Activated CD8-positive, alpha-beta memory T cell treated with anti-CD3 and anti-CD28 coated beads, Interleukin-2, amount 50 U/mL, for 24 hours (primary cell): Measurements from ENCODE around the gene WNT9B.
"Not testable (repeated sequence)": the region's sequence is repeated elsewhere in the genome, so short reads cannot be mapped to it uniquely, and the experiment has no call there.

ENCODE experiments used
- DNase-seq: peaks from one replicate; pipeline ENCODE4 v3.0.0-alpha.2; 2020; ENCODE audit errors: extremely low read depth

The WNT9B gene

DNA sequence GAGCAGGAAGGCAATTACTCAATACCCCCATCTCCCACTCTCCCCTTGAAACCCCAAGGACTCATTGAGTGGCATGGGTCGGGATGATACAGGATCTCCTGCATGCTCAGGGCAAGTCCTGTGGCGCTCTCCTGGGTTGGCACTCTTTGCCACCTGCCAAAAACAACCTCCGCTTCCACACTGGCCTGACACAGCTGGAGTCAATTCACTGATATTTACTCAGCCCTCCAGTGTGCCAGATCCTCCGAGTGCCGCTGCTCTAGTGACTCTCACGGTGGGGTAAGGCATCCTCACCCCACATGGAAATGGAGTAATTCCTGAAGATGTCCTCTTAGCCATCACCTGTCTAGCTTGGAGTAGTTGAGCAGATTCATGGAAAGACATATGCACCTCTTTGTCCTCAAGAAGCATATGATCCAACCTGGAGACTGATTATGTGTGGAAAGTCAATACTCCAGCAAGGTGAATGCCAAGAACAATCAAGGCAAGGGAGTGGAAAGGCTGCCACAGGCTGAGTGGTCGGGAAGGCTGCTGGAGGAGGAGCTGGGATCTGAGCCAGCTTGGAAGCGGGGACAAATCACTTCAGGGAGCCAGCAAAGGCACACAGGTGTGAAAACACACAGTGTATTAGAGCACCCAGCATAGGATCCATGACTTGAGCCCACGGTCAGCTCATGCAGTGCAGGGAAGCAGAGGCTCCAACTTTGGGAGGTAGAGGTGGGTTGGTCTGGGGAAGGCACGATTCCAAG is 59.0 kb downstream of the WNT9B start:
- no peak for DNase-seq

DNA sequence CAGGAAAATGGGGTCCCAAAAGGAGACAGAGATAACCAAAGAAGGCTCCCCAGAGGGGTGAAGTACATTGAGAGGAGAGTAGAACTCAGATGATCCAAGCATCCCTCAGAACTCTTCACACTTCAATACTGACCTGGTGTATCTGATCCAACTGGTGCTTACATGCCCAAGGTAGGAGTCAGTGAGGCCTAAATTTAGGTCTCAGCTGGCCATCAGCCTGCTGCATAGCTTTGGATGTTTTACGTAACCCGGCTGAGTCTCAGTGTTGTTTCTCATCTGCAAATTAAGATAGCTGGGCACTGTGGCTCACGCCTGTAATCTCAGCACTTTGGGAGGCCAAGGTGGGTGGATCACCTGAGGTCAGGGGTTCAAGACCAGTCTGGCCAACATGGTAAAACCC is 59.9 kb downstream of the WNT9B start:
- no peak for DNase-seq

DNA sequence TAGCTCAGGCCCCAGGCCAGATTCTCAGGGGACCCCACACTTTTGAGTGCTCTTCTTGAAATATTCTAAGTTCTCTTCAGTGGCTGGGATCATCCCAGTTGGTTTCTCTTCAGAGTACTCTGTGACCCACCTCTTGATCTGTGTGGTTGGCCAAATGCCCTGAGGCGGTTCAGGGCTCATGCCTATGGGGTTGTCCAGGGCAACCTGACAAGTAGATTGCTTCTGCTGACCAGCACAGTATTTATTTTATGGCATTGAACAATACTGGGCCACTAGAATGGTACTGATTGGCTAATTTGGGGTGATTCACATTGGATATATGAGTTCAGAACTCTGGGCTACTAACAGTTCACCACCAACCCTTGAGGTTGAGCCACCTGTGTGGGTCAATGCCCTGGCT is 64.2 kb downstream of the WNT9B start:
- DNase-seq, result no peak

GRCh38 chr17:46916211-46916610 is 64.8 kb downstream of the WNT9B start:
- DNase-seq, result no peak

DNA sequence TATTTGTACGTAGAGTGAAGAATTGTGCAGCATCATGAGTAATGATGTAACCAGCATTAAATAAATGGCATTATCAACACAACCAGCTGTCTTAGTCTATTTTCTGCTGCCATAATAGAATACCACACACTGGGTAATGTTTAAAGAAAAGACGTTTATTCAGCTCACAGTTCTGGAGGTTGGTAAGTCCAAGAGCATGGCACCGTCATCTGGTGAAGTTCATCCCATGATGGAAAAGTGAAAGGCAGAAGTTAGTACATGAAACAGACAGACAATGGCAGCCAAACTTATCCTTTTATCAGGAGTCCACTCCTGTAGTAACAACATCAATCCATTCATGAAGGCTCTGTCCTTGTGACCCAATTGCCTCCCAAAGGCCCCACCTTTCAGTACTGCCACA is 65.2 kb downstream of the WNT9B start:
- DNase-seq, result no peak

DNA sequence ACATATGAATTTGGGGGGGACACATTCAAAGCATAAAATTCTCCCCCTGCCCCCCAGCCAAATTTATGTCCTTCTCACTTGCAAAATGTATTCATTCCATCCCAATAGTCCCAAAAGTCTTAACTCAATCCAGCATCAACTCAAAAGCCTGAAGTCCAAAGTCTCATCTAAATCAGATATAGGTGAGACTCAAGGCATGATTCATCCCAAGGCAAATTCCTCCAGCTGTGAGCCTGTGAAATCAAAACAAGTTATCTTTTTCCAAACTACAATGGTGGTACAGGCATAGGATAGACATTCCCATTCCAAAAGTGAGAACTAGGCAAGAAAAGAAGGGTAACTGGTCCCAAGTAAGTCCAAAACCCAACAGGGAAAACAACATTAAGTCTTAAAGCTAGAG is 65.7 kb downstream of the WNT9B start:
- DNase-seq, result no peak

- DNase-seq, result no peak
Observed at GRCh38 chr17:46917516-46917915, 66.1 kb downstream of the WNT9B start.

GRCh38 chr17:46921962-46922361 is 70.6 kb downstream of the WNT9B start:
- not testable (repeated sequence) for DNase-seq

- no peak for DNase-seq
Observed at GRCh38 chr17:46922487-46922803, 71.1 kb downstream of the WNT9B start.

- DNase-seq, result peak; percentile 73
Observed at GRCh38 chr17:46922804-46923635, 71.6 kb downstream of the WNT9B start, which contains the start of gene GOSR2. GOSR2 (plus strand) TSS chr17:46923160; CDS start chr17:46923193, 33 bp downstream.

DNA sequence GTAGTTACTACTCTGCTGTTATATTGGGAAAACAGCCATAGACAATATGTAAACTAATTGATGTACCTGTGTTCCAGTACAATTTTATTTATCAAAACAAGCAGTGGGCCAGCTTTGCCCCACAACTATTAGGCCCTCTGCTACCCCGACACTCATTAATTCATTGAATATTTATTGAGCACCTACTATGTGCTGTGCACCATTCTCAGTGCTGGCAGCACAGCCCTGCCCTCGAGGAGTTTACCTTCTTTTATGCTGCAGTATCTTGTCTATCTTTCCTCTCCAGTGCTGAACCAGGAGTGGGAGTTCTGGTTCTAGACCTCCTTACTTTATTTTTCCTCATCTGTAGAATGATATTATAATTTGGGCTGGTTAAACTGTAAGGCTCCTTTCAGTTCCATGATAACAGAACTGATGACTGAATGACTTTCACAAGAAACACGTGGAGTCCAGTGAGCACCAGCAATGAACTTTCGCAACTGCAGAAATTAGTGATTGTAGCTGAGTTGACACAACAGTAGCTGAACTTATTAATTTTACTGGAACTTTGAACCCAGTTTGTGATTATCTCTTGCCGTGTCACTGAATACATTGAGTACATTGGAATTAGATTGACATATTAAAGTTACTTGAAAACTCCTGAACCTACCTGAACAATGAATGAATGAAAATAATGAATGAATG is 73.9 kb downstream of the WNT9B start:
- DNase-seq, result no peak

DNA sequence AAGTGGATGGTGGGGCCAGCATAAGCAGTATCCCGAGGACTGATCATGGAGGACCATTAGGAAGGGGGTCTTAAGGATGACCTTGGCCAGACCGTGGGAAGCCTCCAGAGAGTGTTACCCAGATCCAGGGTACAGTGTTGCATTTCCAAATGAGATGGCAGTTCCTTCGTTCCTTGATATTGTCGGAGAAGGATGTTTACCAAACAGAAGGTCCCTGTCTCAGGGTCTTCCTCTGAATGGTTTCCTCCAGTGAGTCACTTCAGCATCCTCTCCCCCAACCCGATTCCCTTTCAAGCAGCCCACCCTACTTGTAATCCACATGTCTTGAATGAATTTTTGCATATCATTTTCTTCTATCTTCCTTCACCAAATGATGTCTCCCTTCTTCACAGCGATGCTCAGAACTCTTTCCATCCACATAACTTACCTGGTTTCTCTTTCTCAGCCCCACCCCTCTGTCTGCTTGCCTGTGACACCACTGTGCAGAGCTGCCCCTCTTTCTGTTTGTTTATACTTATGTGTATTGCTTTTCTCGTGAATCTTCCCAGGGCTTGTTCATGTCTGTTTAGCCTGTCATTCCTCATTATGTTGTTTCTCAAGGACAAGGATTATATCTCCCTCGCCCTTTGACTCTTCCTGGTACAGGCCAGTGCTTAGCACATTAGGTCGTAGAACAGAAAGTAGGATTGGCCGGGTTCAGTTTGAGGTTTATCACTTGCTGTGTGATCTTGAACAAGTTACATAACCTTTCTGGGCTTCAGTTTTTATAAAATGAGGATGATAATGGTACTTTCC is 77.3 kb downstream of the WNT9B start:
- DNase-seq, result no peak

DNA sequence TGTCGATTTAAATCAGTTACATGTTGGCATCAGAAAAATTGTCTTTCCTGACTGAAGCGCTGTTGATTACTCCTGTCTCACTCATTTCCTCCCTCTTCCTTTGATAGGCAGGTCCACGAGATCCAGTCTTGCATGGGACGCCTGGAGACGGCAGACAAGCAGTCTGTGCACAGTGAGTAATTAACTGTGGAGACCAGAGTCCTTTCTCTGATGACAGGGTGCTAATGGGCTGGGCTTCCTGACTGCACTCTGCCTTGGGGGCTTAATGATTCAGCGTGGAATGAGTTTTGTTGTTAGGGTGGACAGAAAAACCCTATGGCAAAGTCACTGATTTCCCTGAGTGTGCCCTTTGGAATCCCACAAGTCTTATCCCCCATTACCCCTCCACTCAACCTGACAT is 78.0 kb downstream of the WNT9B start:
- DNase-seq, result no peak

GRCh38 chr17:46930051-46930450 is 78.7 kb downstream of the WNT9B start:
- DNase-seq, result no peak

GRCh38 chr17:46931596-46931995 is 80.2 kb downstream of the WNT9B start:
- DNase-seq, result no peak

DNA sequence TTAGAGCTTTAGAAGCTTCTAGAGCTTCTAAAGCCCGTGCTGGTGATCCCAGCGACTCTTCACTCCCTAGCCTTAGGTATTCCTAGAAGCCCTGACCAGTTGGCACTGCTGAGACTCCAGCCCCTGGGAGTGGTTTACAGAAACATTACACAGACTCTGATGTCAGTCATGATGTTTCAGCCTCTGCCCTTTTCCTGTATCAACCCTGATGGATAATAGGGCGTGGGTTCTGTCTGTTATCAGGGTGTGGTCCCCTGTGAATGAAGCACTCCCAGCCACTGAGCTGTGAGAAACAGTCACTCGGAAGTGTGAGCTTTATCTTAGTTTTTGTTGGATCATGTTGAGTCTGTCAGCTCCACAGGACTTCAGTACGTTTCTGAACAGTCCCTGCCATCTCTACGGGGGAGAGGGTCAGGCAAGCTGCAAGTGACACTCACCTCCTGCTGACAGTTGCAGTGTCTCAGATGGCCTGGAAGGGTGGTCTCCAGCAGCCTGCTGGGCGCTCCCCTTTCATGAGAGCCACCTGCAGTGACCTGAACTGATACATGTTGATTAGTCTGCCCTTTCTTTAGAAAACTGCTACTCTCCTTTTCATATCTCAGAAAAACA is 84.4 kb downstream of the WNT9B start:
- DNase-seq, result no peak
